GM19468 (cell line): ENCODE measurements around the gene NCKAP5.

Experiments
- ATAC-seq: cut with Tn5 transposase; IDR thresholded peaks from one replicate; pipeline ENCODE4 v1.9.1; 2021; ENCODE audit warnings: mild to moderate bottlenecking, moderate library complexity, moderate number of reproducible peaks; ENCODE audit not compliant: unreplicated experiment; ENCODE audit errors: extremely low read depth

The NCKAP5 gene

DNA sequence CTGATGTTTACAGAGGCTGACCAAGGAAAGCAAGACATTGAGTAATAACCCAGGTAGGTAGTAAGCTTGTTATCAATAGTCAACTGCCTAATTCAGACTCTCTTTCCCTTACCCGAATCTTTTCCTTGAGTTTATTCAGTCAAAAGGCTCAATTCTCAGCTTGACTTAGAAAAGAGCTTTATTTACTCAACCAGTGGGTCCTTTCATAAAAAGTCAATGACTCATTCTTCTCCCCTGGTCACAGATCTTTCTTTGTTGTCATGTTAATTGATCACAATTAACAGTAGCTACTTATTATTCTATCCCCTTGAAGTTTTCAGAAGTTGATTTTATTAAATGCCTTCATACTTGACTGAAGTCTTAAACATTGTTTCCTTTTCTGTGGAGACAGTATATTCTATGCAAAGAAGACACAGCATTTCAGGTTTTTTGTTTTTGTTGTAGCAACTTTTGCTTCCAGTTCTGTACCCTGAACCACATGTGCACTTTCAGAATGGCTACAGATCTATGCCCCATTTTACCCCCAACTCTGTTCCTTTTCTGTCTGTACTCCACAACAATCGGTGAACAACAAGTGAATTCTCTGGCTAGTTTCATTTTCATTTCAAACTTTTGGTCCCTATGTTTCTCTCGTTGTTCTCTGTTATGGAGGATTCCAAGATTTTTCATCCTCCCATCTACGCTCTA is 428.3 kb downstream of the NCKAP5 start:
- ATAC-seq, result peak; percentile 35

DNA sequence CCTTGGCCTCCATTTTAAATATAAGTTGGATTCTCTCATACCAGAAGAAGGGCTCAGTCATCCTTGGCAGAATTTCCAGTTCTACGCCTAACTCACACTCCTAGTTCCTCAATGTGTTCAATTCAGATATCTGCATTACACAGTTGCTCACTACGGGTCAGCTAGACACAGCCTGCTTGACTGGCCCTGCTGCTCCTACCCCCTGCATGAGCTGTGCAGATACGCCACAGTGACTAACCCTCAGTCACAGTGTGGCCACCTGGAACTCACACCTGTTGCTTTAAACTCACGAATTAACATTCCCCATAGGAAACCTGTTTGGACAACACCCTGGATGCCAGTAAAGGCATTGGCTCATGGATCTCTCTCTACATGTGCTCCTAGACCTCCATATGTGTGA is 429.6 kb downstream of the NCKAP5 start:
- ATAC-seq, result no peak

DNA sequence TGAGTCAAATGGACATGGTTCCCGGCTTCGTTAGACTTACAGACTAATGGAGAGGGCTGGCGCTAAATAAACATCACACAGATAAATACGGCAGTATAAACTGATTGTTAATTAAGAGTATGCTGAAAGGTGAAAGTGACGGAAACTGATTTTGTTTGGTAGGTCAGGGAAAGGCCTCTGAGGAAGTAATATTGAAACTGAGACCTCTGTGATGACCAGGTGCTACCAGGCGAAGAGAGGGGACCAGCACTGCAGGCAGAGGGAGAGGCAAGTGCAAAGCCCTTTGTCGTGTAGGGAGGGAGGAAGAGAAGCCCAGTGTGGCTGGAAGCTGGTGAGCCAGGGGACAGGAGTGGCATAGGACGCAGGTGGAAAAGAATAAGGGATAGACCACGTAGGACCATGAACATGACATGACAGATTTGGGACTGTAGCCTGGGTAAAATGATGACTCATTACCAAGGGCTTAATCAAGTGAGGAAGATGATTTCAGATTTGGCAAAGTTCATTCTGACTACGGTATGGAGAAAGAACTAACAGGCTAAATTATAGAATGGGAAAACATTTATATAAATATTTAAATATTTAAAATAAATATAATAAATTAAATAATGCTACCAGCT is 433.1 kb downstream of the NCKAP5 start:
- no peak for ATAC-seq

DNA sequence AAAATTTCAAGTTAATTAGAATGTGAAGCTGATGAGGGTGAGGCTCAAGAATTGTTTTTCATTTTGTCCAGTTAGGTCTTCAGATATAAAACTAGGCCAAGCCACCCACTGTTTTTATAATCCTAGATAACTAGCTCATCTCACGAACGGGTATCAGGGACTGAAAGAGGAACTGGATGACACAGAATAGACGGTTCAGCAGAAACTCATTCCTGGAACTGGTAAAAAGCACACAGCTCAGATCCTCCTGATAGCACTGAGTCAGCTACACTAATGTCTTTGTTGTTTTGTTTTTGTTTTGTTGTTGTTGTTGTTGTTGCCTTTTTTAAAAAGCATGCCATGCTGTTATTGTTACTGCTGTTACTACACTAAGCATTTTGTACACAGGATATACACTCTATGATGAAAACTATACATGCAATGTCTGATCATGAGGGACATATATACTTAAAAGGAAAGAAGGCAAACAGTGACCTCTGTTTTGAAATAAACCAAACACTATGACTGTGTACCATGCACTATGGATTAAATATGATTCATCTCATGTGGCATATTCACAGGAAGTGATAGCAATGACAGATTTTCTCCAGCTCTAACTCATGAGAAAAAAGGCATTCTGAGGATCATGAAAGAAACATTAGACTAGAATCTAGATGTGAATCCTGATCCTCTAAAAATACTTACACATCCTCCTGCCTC is 437.6 kb downstream of the NCKAP5 start:
- no peak for ATAC-seq

DNA sequence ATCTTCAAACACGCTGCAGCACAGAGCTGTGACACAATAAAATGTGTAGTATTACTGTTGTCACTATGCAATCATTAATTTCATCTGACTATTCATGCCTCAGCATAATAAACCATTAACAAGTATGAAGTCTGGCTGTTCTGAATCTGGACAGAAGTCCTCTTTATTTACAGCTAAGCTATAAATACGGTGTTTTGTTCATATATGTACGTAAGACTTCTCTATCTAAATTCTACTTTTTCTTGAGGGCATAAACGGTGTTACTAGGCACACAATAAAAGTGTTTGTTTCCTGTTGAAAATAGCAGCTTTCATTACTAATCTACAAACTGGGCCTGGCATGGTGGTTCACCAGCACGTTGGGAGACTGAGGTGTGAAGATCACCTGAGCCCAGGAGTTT is 443.8 kb downstream of the NCKAP5 start:
- ATAC-seq, result no peak

DNA sequence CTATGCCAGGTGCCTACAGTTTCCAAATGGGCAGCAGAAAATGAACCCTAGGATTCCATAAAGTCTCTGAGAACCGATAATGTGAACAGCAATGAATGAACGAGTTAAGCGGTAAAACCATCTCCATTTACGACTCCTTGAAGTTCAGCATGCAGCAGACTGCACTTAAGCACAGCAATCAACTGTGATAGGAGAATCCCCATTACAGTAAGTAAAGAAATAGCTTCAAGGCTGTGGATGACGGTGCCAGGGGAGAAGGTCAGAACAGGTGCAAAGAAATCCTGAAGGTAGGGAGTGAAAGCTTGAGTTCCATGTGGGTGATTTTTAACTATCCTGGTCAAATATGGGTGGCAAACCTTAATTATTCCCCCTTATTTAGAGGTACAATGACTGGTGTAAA is 444.4 kb downstream of the NCKAP5 start:
- no peak for ATAC-seq

DNA sequence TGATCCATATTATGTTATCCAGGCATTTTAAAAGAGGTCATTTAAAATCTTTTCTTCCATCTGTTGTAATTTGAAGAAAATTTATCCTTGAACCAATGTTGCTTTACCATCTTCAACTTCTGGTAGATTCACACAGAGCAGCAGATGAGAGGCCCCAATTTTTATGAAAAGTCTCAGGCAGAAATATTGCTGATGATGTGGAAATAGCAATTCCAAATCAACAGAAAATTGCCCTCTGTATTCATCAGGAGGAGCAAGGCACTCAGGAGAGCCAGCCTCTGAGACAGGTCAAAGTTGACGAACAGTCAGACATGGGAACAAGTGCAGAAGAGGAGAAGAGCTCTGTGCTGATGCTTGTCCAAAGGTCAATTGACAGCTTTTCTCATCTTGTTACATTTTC is 444.9 kb downstream of the NCKAP5 start:
- ATAC-seq, result no peak

DNA sequence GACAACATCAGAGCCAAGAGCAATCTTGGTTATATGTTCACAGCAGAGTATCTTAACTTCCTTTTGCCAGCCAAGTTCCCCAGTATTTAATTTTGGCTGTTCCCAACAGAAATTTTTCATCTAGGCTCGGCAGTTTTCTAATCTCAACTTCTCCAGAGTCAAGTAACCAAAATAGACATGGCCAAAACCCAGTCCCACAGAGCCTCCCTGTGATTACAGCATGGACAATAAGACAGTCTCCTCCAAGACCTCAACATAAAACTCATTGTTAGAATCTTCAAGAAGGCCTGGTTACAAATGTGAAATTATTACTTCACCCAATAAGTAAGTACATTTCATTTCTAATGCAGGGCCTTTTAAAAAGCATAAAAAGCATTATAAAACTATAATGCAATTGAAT is 445.7 kb downstream of the NCKAP5 start:
- ATAC-seq, result no peak

DNA sequence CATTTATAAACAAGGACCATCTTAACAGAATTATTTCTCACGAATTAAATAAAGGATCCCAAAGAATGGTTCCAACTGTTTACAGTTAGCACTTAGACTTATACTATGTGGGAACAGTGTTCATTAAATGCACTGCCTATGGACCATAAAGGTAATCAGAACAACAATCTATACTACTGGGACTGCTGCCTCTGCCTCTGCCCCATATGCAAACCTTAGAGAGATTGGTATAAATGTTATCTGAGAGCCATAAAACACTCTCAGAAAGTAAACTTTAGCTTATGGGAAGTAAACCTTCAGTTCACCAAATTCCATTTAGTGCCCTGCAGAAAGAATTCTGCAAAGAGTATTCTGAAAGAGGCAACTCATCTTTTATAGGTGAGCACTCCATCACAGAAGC is 448.0 kb downstream of the NCKAP5 start:
- ATAC-seq, result no peak

DNA sequence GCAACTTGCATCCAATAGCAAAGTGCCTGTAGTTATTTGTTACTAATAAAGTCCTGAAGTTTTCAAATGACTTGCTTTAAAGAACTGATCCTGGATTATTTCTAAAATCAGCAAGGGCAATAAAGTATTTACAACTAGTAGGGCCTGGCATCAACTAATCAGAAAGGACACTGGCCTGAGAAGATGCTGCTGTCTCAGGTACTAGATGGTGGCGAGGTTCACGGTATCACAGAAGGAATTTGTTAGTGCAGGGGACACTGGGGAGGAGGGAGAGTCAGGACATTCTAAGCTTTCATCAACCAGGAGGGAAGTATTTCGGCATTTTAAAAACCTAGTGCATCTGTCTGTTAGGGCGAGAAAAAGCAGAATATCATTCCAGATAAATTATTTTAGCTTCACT is 458.1 kb downstream of the NCKAP5 start:
- ATAC-seq, result no peak

DNA sequence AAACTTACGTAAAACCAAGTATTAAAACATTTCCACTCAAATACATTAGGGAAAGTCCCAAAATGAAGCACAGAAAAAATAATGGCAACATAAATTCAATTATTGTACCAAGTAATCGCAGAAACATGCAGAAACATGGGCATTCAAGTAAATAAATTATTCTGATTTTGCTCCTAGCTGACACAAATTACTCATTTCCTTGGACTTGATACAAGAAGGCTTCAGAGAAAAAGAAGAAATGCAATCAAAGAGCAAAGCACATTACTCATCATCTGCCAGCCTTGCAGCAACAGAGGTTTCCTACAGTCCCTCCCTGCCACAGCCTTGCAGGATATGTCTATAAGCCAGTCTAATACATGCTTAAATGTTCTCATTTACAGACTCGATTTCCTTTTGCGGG is 458.5 kb downstream of the NCKAP5 start:
- ATAC-seq, result no peak

DNA sequence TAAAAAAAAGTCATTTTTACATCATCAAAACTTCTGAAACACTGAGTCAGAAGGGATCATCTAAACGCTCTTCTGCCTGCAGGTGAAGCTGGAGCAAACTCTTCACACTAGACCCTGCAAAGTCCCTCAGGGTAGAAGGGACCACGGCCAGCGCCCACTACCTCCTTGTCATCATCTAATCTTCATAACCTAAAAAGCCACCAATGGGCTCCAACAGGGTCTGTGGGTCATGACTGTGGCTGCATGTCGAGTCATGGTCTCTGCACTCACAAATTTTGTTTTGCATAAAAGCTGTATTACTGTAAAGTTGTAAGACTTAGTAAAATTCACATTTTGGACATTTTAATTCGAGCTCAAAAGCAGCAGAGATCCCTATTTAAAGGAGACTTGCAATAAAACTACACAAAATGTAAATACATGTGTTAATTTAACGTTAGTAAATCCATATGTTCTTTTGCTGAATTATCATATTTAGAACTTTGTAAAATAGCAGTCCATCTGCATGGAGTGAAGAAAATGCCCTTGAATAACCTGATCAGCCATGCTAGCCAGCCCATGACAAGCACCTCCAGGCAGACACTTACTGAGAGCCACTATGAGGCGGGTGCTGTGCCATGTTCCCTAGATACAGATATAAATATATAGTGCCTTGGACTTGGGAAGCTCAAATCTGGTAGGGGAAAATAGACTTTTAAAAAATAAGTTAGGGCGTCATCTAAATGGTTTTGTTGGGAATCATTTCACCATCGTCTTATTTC is 461.0 kb downstream of the NCKAP5 start:
- ATAC-seq, result no peak

DNA sequence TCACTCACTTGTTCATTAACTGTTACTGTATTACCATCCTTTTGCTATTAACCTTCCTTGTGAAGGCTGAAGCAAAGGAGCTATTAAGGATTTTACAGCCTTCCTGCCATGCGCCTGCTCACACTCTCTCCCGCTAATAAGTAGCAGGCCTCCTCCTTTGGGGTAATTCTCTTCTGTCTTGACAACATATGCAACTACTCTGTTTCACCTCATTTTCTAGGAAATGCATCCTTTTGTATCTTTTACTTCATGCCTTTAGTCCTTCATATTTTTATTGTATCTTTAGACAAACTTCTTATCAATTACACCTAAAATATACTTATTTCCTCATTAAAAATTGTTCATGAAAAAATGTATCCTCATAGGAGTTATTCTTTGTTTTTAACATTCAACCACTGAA is 463.4 kb downstream of the NCKAP5 start:
- ATAC-seq, result no peak

DNA sequence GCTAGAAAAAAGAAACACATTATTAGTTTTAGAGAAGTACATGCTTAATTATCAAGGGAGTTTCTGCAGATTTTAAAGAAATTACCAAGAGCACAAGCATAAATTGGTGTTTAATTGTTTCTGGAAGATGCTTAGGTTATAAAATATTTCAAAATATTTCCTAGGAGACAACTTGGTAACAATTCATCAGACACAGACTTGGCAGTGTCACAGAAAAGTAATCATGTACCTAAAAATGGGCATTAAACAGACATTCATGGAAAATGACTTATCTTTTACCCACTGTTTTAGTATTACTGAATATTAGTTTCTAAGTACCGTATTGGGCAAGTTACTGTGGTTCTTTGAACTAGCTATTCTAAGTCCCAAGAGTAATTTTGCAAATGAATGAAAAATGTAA is 469.5 kb downstream of the NCKAP5 start:
- no peak for ATAC-seq

DNA sequence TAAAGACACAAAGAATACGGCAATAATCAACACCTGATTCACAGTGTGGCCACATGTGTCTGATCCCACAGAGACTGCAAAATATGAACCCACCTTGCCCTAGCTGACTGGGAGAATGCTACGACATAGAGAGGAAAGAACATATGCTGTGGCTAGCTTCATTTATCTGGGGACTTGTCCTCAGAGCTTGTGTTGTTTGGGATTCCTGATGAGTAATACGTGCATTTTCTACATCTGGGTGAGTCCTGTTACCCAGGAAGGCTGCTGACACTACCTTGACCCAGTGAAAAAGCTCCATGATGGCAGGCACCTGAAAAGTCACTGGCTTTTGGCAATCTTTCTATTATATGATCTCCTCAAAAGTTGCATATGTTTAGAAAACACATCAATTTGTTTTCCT is 470.6 kb downstream of the NCKAP5 start:
- ATAC-seq, result no peak

DNA sequence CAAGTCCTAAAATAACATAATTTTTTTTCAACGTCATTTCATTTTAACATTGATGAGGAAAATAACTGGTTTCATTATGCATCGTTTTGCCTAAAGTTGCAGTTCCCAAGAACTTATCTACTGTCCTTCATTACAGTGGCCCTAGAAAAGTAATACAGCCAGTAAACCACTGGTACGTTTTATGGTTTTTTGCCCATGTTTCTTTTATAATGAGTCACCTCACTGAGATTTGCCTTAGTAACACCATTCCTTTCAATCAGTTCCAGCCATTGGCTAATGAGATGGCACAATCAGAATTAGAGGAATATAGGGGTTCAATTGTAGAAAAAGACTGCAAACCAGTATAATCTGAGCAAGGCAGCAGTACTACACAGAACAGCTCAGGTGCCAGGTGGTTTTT is 475.7 kb downstream of the NCKAP5 start:
- no peak for ATAC-seq

DNA sequence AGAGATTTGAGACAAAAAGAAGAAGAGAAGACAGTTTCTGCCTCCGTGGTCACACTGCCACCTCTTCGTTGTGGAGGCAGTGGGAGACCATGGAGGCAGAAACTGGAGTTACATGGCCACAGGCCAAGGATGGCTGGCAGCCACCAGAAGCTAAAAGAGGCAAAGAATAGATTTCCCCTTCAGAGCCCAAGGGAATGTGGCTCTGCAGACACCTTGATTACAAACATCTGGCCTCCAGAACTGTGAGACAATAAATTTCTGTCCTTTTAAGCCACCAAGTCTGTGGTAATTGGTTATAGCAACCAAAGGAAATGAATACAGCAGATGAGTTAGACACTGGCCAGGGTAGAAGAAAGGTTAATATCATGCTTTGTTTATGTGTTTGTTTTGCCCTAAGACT is 477.9 kb downstream of the NCKAP5 start:
- ATAC-seq, result no peak

DNA sequence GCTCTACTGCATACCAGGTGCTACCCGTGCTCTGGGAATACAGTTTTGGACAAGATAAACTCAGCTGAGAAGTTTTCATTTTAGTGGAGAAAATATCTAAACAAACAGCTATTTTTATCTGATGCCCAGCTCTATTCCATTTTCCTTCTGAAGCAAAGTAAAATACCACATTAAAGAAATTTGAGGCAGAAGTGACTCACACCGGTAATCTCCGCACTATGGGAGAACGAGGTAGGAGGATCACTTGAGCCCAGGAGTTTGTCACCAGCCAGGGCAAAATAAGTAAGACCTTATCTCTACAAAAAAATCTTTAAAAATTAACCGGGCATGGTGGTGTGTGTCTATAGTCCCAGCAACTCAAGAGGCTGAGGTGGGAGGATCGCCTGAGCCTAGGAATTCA is 482.1 kb downstream of the NCKAP5 start:
- no peak for ATAC-seq

DNA sequence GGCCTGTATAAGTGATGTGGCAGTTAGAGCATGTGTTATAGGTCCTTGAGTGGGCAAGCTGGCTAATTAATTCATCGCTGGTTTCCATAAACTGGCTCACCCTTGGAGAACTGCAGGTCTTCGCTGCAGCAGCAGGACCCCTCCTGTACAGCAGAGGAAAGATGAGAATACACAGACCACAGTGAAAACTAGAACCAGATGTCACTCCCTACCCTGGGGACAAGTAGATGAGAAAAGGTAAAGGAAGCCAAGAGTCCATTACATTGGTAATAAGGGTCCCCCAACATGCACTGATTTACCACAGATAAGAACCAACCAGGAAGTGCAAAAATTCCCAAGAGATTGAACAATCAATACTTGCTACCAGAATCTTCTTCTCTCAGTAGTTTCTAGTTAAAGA is 482.6 kb downstream of the NCKAP5 start:
- no peak for ATAC-seq

DNA sequence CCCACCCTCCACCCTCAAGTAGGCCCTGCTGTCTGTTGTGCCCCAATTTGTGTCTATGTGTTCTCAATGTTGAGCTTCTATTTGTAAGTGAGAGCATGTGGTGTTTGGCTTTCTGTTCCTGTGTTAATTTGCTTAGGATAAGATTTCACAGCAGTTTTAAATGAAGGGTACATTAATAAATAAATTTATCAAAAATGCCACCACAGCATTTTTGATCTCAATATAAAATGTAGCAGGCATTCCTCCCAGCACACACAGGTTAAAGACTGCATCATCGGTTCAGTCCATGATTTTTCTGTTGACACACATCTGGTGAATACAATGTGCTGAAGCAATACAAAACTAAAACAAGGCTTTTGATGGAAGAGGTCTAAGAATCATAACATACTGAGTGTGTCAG is 486.2 kb downstream of the NCKAP5 start:
- ATAC-seq, result no peak

DNA sequence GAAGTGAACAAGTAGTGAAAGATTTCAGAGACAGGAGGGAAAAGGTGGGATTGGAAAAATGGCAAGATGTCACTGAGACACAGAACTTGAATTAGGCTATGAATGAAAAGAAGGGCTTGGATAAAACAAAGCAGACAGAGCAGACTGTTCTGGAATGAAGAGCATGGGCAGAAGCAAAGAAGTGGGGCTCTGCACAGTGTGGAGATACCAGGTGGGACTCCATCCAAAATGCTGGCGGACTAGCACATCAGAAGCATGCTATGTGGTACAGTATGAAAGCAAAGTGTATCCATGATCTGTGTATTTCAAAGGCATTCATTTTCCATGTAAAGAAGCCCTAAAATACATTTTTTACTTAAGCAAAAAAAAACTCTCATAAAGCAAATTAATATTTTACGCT is 487.4 kb downstream of the NCKAP5 start:
- ATAC-seq, result no peak
